ENCODE results near the gene MSI1.
A peak's percentile ranks its signal among the peaks of the same experiment; 100 is the strongest.
"Not testable (repeated sequence)": the region's sequence is repeated elsewhere in the genome, so short reads cannot be mapped to it uniquely, and the experiment has no call there.

Gene MSI1

GRCh38 chr12:120342175-120343038, 26.6 kb downstream of the MSI1 start:
- H3K36me3 ChIP-seq: no peaks in the 10 kb centered on the region
- H4K20me1 ChIP-seq: no peaks in the 10 kb centered on the region
- no peak overlapping the region for H3K27ac ChIP-seq
- H3K4me2 ChIP-seq: no peak overlapping the region
- H3K4me3 ChIP-seq: no peak overlapping the region
- H3K27me3 ChIP-seq: no peaks in the 10 kb centered on the region
- no peak for TF ChIP-seq Cebpa-rat (IDR thresholded peaks at IDR 0.05)
- no peak overlapping the region for H3K9ac ChIP-seq
- H3K9me3 ChIP-seq (replicated peaks in 1 of 11): peaks cover 15 to 28% (median 19%) of the 10 kb centered on the region in 11 experiments
- peaks cover 0 to 14% (median 3%) of the 10 kb centered on the region in 10 experiments; a peak in 7 of 20 replicates for H3K4me1 ChIP-seq

DNA sequence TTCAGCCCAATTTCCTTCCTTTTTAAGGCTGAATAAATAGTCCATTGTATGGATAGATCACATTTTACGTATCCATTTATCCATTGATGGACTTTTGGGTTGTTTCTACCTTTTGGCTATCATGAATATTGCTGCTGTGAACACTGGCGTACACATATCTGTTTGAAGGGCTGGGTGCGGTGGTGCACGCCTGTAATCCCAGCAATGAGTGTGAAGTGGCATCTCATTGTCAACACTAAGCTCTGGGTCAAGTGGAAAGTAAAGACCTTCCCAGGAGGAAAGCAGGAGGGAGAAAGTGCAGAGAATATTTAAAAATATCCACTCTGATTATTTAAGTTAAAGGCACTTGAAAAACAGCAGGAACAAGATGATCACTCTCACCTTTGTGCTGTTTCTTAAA, 29.7 kb downstream of the MSI1 start:
- Histone ChIP-seq H3K4me1 (no peaks in the 10 kb centered on the region), H3K27ac (no peak overlapping the region), H3K9ac (no peak overlapping the region), H3K4me2 (no peak overlapping the region), H4K20me1 (no peaks in the 10 kb centered on the region), H3K9me3 (replicated peaks in 1 of 11) (peaks cover 36 to 55% (median 41%) of the 10 kb centered on the region in 11 experiments), H3K36me3 (peaks cover 0 to 3% (median 0%) of the 10 kb centered on the region in 11 experiments; a peak in 2 of 22 replicates), H3K4me3 (no peak overlapping the region), H3K27me3 (no peaks in the 10 kb centered on the region)
- TF ChIP-seq Cebpa-rat (IDR thresholded peaks at IDR 0.05): no peak

GRCh38 chr12:120337730-120338129, 31.2 kb downstream of the MSI1 start:
- peaks cover 0 to 3% (median 0%) of the 10 kb centered on the region in 11 experiments; a peak in 2 of 22 replicates for H3K36me3 ChIP-seq
- no peaks in the 10 kb centered on the region for H4K20me1 ChIP-seq
- H3K4me2 ChIP-seq: no peak overlapping the region
- peaks cover 36 to 55% (median 41%) of the 10 kb centered on the region in 11 experiments for H3K9me3 ChIP-seq (replicated peaks in 1 of 11)
- no peak overlapping the region for H3K9ac ChIP-seq
- H3K27me3 ChIP-seq: no peaks in the 10 kb centered on the region
- H3K27ac ChIP-seq: no peak overlapping the region
- TF ChIP-seq Cebpa-rat (IDR thresholded peaks at IDR 0.05): no peak
- H3K4me3 ChIP-seq: no peak overlapping the region
- H3K4me1 ChIP-seq: no peaks in the 10 kb centered on the region

GRCh38 chr12:120336392-120336791, 32.6 kb downstream of the MSI1 start:
- not testable (repeated sequence) for H3K4me1 ChIP-seq, H3K4me2 ChIP-seq, H4K20me1 ChIP-seq, H3K36me3 ChIP-seq, H3K27me3 ChIP-seq, H3K9ac ChIP-seq, H3K27ac ChIP-seq, H3K4me3 ChIP-seq
- H3K9me3 ChIP-seq (replicated peaks in 1 of 11): peaks cover 36 to 55% (median 41%) of the 10 kb centered on the region in 11 experiments

DNA sequence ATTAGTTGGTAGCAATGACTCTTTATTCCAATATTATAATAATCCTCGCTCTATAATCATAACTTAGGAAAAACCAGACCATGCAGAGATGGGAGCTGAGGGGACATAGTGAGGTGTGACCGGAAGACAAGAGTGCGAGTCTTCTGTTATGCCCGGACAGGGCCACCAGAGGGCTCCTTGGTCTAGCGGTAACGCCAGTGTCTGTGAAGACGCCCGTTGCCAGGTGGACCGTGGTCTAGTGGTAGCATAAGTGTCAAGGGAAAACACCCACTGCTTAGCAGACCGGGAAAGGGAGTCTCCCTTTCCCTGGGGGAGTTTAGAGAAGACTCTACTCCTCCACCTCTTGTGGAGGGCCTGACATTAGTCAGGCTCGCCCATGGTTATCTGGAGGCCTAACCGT, 33.5 kb downstream of the MSI1 start:
- H3K27me3 ChIP-seq, H3K36me3 ChIP-seq, H3K4me2 ChIP-seq, H3K9ac ChIP-seq, H3K4me3 ChIP-seq, H3K4me1 ChIP-seq, H4K20me1 ChIP-seq, H3K27ac ChIP-seq: not testable (repeated sequence)
- H3K9me3 ChIP-seq (replicated peaks in 1 of 11): peaks cover 36 to 55% (median 41%) of the 10 kb centered on the region in 11 experiments

DNA sequence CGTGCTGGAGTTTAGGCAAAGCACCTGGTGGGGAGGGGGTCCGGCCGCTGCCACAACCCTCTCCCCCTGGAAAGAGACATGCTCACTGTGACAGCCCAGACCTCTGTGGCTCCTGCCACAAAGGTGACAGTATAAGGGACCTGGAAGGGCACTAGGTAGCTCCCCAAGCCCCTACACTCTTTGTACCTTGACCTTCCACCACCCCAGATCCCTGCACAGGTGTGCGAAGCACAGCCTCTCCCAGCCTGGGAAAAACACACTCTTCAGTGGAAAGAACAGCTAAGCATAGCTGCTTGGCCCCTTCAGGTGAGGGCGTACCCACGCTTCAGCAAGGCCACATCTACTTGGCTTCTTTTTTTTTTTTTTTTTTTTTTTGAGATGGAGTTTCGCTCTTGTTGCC, 36.4 kb downstream of the MSI1 start:
- Histone ChIP-seq H4K20me1 (no peaks in the 10 kb centered on the region), H3K4me1 (no peaks in the 10 kb centered on the region), H3K9ac (no peak overlapping the region), H3K27me3 (no peaks in the 10 kb centered on the region), H3K4me3 (no peak overlapping the region), H3K9me3 (replicated peaks in 1 of 11) (peaks cover 18 to 28% (median 24%) of the 10 kb centered on the region in 11 experiments), H3K27ac (no peak overlapping the region), H3K36me3 (peaks cover 0 to 3% (median 0%) of the 10 kb centered on the region in 11 experiments; a peak in 2 of 22 replicates), H3K4me2 (no peak overlapping the region)
- TF ChIP-seq Cebpa-rat (IDR thresholded peaks at IDR 0.05): no peak

DNA sequence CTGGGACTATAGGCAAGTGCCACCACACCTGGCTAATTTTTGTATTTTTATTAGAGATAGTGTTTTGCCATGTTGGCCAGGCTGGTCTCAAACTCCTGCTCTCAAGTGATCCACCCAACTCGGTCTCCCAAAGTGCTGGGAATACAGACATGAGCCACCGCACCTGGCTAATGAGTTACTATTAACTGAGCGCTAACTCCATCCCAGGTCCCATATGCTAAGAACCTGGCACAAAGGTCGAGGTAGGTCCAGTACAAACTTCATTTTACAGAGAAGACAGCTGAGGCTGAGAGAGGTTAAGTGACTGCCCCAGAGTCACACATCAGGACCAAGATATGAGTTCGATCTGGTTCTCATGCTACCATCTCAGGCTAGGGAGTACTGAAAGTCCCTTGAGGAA, 36.9 kb downstream of the MSI1 start:
- no peak for TF ChIP-seq Cebpa-rat (IDR thresholded peaks at IDR 0.05)
- Histone ChIP-seq H3K4me1 (no peaks in the 10 kb centered on the region), H3K36me3 (peaks cover 0 to 3% (median 0%) of the 10 kb centered on the region in 11 experiments; a peak in 2 of 22 replicates), H3K27me3 (no peaks in the 10 kb centered on the region), H3K4me3 (no peak overlapping the region), H3K9me3 (replicated peaks in 1 of 11) (peaks cover 13 to 23% (median 20%) of the 10 kb centered on the region in 11 experiments), H4K20me1 (no peaks in the 10 kb centered on the region), H3K4me2 (no peak overlapping the region), H3K27ac (no peak overlapping the region), H3K9ac (no peak overlapping the region)

GRCh38 chr12:120331390-120331789, 37.6 kb downstream of the MSI1 start:
- H3K4me3 ChIP-seq: no peak overlapping the region
- H3K4me2 ChIP-seq: no peak overlapping the region
- peaks cover 7 to 17% (median 13%) of the 10 kb centered on the region in 11 experiments for H3K9me3 ChIP-seq (replicated peaks in 1 of 11)
- H3K9ac ChIP-seq: no peak overlapping the region
- H3K36me3 ChIP-seq: no peaks in the 10 kb centered on the region
- no peak overlapping the region for H3K27ac ChIP-seq
- no peaks in the 10 kb centered on the region for H3K4me1 ChIP-seq
- TF ChIP-seq Cebpa-rat (IDR thresholded peaks at IDR 0.05): no peak
- no peaks in the 10 kb centered on the region for H4K20me1 ChIP-seq
- H3K27me3 ChIP-seq: no peaks in the 10 kb centered on the region

- no peak for TF ChIP-seq Cebpa-rat (IDR thresholded peaks at IDR 0.05)
Observed at GRCh38 chr12:120328228-120328627, 40.7 kb downstream of the MSI1 start.

DNA sequence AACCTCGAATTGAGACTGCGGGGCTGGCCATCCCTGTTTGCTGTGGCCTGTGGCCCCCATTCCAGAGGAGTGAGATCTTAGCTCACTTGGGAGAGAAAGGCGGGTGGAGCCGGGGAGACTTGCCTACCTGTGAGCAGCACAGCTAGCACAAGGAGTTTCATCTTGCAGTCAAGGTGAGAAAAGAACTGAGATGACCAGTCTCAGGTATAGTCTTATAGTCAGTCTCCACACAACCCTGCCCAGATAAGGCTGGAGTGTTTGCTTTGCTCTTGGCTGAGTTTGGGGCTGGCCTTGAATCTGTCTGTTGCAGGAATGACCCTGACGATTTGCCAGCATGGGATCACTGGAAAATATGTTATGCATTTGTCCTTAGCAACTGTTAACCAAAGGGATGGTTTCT, 41.4 kb downstream of the MSI1 start, which contains the start of gene PLA2G1B:
Gene PLA2G1B, minus strand, starts transcription at position 187 of the 400 bp plus-strand sequence. Its CDS starts 26 bp downstream, at position 161.
- Histone ChIP-seq H3K9ac (0 out of 22 replicates have a peak within 1 kb of the TSS, but pooled peaks of 1 of the 11 experiments have one; percentile 6), H3K9me3 (replicated peaks in 1 of 11) (no peaks in the 10 kb centered on the region), H4K20me1 (no peaks in the 10 kb centered on the region), H3K27ac (no peak within 1 kb of the TSS), H3K36me3 (no peaks in the 10 kb centered on the region), H3K4me1 (peaks cover 0 to 6% (median 0%) of the 10 kb centered on the region in 10 experiments; a peak in 4 of 20 replicates), H3K27me3 (no peaks in the 10 kb centered on the region), H3K4me3 (no peak within 1 kb of the TSS), H3K4me2 (no peak within 1 kb of the TSS)
- TF ChIP-seq Cebpa-rat (IDR thresholded peaks at IDR 0.05): no peak

More at GRCh38 chr12:120328228-120328627, 40.7 kb downstream of the MSI1 start:
- no peaks in the 10 kb centered on the region for H3K27me3 ChIP-seq
- no peaks in the 10 kb centered on the region for H3K36me3 ChIP-seq
- H3K4me1 ChIP-seq: peaks cover 0 to 6% (median 0%) of the 10 kb centered on the region in 10 experiments; a peak in 4 of 20 replicates
- no peak overlapping the region for H3K4me3 ChIP-seq
- no peak overlapping the region for H3K9ac ChIP-seq
- no peak overlapping the region for H3K27ac ChIP-seq
- H3K9me3 ChIP-seq (replicated peaks in 1 of 11): no peaks in the 10 kb centered on the region
- H4K20me1 ChIP-seq: no peaks in the 10 kb centered on the region
- H3K4me2 ChIP-seq: no peak overlapping the region
